HepG2 (cell line): ENCODE measurements around the gene SEC24A.

Experiments
- DPF2 ChIP-seq: sonication (generic); formaldehyde crosslinking; IDR thresholded peaks from 2 replicates; pipeline ENCODE4 v1.4.0; 2020; ENCODE audit warnings: mild to moderate bottlenecking, low read depth, missing genetic modification reagents, borderline replicate concordance
- JUN ChIP-seq: sonication (generic); formaldehyde crosslinking; IDR thresholded peaks from 2 replicates; pipeline ENCODE4 v1.4.0; 2020; ENCODE audit warnings: mild to moderate bottlenecking, missing genetic modification reagents
- POLR2AphosphoS5 ChIP-seq: IDR thresholded peaks from 2 replicates; pipeline ENCODE4 v1.6.1; 2012; ENCODE audit warnings: low read depth, low read length
- RARA ChIP-seq: IDR thresholded peaks from 2 replicates; pipeline ENCODE4 v1.6.1; 2016; ENCODE audit warnings: missing genetic modification reagents, missing compliant biosample characterization
- SMYD3 ChIP-seq: sonication (generic); formaldehyde crosslinking; IDR thresholded peaks from 2 replicates; pipeline ENCODE4 v1.8.1; 2023; ENCODE audit warnings: mild to moderate bottlenecking, missing genetic modification reagents
- TBP ChIP-seq: sonication (generic); formaldehyde crosslinking; IDR thresholded peaks from 2 replicates; pipeline ENCODE4 v1.5.0; 2020; ENCODE audit warnings: missing genetic modification reagents
- ZNF274 ChIP-seq: sonication (generic); formaldehyde crosslinking; IDR thresholded peaks from 2 replicates; pipeline ENCODE4 v1.5.1; 2020; ENCODE audit warnings: mild to moderate bottlenecking, missing genetic modification reagents
- ZNF343 ChIP-seq: sonication (generic); formaldehyde crosslinking; IDR thresholded peaks from 2 replicates; pipeline ENCODE4 v1.4.0; 2020; ENCODE audit warnings: mild to moderate bottlenecking, missing genetic modification reagents
- ZNF724P ChIP-seq: sonication (generic); formaldehyde crosslinking; IDR thresholded peaks from 2 replicates; pipeline ENCODE4 v1.8.0; 2022; ENCODE audit warnings: missing genetic modification reagents, borderline replicate concordance
- TF ChIP-seq, protein P1 (sequence below): sonication (generic); formaldehyde crosslinking; IDR thresholded peaks from 2 replicates; pipeline ENCODE4 v1.5.0; 2020; ENCODE audit warnings: mild to moderate bottlenecking, missing genetic modification reagents, moderate library complexity

DNA sequence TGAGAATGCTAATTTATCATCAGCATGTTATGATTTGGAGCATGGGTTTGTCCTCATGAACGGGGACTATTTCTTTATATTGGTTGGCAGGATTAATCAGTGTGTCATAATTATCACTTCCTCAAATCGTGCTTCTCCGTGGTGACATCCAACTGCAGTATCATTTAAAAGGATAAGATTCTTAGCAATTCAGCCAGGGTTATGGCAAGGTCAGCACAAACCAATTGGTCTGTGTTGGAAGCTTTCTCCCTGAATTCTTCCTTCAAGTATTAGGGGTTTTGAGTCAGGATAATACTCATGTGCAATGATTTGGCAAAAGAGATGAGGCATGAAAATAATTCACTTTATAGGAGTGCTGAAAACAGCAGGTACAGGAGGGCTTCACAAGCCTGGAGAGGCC, 84.2 kb downstream of the SEC24A start:
- TF ChIP-seq SMYD3 (CRISPR knock-in tag) (no peak), ZNF274 (CRISPR knock-in tag) (no peak), DPF2 (no peak), RARA (CRISPR knock-in tag) (no peak), TBP (CRISPR knock-in tag) (no peak), ZNF724P (CRISPR knock-in tag) (no peak), JUN (CRISPR knock-in tag) (no peak), POLR2AphosphoS5 (no peak), ZNF343 (CRISPR knock-in tag) (no peak)
- TF ChIP-seq, protein P1, sequence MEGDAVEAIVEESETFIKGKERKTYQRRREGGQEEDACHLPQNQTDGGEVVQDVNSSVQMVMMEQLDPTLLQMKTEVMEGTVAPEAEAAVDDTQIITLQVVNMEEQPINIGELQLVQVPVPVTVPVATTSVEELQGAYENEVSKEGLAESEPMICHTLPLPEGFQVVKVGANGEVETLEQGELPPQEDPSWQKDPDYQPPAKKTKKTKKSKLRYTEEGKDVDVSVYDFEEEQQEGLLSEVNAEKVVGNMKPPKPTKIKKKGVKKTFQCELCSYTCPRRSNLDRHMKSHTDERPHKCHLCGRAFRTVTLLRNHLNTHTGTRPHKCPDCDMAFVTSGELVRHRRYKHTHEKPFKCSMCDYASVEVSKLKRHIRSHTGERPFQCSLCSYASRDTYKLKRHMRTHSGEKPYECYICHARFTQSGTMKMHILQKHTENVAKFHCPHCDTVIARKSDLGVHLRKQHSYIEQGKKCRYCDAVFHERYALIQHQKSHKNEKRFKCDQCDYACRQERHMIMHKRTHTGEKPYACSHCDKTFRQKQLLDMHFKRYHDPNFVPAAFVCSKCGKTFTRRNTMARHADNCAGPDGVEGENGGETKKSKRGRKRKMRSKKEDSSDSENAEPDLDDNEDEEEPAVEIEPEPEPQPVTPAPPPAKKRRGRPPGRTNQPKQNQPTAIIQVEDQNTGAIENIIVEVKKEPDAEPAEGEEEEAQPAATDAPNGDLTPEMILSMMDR (CRISPR knock-in tag), result no peak
